Lower leg skin (tissue), 3 donors: ENCODE measurements around the gene PDE8A.

Experiments
- POLR2A ChIP-seq, 2 donors: fragments of 450-650 bp; IDR thresholded peaks; one replicate each; pipeline ENCODE4 v1.6.1; 2016 to 2017; ENCODE audit warnings: antibody characterized with exemption in 2 of 2, mild to moderate bottlenecking in 1 of 2, moderate library complexity in 1 of 2
- TF ChIP-seq, protein P1 (sequence below), 3 donors: fragments of 450-650 bp; IDR thresholded peaks; one replicate each; pipeline ENCODE4 v1.5.1; 2016; ENCODE audit warnings: antibody characterized with exemption in 3 of 3, mild to moderate bottlenecking in 3 of 3, moderate library complexity in 2 of 3

DNA sequence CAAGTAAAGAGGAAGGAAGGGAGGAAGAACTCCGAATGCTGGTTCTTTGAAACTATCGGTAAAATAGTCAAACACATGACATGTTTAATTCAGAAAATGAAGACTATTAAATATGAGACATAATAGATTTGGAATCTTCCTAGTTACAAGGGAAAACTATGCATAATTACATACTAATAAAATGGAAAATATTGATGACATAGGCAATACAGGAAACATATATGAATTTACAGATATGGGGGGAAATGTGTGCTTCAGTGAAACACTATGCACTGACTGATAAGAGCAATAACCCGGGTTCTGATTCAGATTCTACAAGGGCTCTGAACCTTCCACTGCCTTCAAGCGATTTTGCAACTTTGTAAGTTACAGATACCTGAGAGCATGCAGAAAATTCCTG is 185.9 kb downstream of the PDE8A start:
- TF ChIP-seq, protein P1, sequence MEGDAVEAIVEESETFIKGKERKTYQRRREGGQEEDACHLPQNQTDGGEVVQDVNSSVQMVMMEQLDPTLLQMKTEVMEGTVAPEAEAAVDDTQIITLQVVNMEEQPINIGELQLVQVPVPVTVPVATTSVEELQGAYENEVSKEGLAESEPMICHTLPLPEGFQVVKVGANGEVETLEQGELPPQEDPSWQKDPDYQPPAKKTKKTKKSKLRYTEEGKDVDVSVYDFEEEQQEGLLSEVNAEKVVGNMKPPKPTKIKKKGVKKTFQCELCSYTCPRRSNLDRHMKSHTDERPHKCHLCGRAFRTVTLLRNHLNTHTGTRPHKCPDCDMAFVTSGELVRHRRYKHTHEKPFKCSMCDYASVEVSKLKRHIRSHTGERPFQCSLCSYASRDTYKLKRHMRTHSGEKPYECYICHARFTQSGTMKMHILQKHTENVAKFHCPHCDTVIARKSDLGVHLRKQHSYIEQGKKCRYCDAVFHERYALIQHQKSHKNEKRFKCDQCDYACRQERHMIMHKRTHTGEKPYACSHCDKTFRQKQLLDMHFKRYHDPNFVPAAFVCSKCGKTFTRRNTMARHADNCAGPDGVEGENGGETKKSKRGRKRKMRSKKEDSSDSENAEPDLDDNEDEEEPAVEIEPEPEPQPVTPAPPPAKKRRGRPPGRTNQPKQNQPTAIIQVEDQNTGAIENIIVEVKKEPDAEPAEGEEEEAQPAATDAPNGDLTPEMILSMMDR (IDR thresholded peaks at IDR 0.05), result no peak
- TF ChIP-seq POLR2A (IDR thresholded peaks at IDR 0.05), result no peak
